Suppressor macrophage treated with lipopolysaccharide for 4 hours (primary cell): Measurements from ENCODE around the gene CCDC74B.
A peak's percentile ranks its signal among the peaks of the same experiment; 100 is the strongest.
"Not testable (repeated sequence)": the region's sequence is repeated elsewhere in the genome, so short reads cannot be mapped to it uniquely, and the experiment has no call there.

Experiments
- DNase-seq: peaks from one replicate; pipeline ENCODE4 v3.0.0-alpha.2; 2020

Gene CCDC74B

GRCh38 chr2:130145006-130145414 is at the start of gene CCDC74B:
Gene CCDC74B, minus strand, starts transcription at chr2:130145112. Its CDS starts 116 bp downstream, at chr2:130144996.
- peak; percentile 16 for DNase-seq

DNA sequence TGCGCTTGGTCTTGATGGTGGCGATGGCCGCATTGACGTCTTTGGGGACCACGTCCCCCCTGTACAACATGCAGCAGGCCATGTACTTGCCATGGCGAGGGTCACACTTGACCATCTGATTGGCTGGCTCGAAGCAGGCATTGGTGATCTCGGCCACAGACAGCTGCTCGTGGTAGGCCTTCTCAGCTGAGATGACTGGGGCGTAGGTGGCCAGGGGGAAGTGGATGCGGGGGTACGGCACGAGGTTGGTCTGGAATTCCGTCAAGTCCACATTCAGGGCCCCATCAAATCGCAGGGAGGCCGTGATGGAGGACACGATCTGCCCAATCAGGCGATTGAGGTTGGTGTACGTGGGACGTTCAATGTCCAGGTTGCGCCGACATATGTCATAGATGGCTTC is 48.9 kb upstream of the CCDC74B start:
- DNase-seq = not testable (repeated sequence)

GRCh38 chr2:130192451-130192850 is 47.5 kb upstream of the CCDC74B start:
- DNase-seq = not testable (repeated sequence)

GRCh38 chr2:130191319-130191718 is 46.4 kb upstream of the CCDC74B start:
- not testable (repeated sequence) for DNase-seq

DNA sequence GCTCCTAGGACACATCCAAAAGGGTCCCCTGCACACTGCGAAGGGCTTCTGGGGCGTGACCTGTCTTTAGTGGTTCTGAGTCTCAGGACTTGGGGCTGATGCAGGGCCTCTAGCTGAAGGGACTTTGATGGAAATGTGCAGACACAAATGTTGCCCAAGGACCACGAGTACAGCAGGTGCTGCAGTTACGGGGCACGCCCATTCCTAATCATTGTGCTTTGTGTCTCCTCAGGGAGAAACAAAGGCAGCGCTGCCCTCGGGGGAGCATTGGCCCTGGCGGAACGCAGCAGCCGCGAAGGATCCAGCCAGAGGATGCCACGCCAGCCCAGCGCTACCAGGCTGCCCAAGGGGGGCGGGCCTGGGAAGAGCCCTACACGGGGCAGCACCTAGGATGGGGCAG is 45.3 kb upstream of the CCDC74B start:
- DNase-seq = no peak

DNA sequence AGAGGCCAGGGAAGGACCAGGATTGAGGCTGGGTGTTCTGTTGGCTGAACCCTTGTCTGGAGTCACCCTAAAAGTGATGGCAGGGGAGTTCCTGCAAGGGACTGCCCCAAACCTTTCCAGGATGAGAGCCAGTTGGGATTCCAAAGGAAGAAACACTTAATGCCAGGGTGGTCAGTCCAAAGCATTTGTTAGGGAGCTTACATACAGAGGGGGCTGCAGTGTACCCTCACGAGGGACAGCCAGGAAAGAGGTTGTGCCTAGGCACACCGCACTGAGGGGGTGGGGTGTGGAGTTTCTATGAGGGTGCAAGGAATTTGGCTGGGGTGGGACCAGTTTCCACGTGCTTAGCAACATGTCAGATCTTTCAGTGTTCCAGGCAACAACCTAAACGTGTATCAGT is 44.0 kb upstream of the CCDC74B start:
- DNase-seq = not testable (repeated sequence)

- DNase-seq = not testable (repeated sequence)
Observed at GRCh38 chr2:130187859-130188792, 43.2 kb upstream of the CCDC74B start.

DNA sequence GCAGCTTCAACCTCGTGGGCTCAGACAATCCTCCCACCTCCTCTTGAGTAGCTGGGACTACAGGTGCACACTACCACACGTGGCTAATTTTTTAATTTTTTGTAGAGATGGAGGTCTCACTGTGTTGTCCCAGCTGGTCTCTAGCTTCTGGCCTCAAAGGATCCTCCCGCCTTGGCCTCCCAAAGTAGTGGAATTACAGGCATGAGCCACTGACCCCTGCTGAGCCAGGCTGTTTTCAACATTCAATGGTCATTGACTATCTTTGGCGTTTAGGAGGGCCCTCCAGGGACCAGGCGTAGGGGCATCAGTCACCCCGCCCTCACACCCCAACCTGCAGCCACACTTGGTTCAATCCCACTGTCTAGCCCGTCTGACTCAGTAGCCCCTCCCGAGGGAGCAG is 42.4 kb upstream of the CCDC74B start:
- no peak for DNase-seq

DNA sequence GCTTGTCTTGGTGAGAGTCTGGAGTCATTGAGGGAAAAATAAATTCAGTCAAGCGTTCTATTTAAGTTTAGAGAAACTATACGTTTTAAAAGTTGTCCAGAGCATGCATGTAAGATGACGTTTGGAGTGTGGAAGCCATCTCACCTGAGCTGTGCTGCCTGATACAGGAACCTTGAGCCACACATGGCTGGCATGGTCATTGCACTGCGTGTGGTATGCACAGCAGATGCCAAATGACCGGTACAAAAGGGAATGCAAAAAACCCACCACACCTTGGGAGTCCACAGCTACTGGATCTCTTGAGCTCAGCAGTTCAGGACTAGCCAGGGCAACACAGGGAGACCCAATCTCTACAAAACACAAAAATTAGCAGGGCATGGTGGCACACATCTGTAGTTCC is 41.5 kb upstream of the CCDC74B start:
- no peak for DNase-seq

DNA sequence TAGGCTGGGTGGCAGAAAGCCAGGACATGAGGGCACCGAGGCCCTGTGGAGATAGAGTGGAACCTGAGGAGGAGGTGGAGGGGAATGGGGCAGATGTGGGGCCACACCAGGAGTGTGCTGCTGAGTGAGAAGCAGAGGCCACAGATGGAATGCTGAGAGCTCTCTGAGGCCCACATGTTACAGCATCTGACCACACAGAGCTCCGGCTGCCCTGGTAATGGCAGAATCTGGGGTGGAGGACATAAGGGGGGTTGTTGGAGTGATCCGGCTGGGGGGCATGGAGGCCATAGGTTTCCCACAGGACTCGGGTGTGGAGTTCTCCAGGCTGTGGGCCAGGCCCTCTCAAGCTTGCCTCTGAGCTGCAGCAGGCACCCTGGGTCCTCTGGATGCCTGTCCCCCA is 41.0 kb upstream of the CCDC74B start:
- no peak for DNase-seq

DNA sequence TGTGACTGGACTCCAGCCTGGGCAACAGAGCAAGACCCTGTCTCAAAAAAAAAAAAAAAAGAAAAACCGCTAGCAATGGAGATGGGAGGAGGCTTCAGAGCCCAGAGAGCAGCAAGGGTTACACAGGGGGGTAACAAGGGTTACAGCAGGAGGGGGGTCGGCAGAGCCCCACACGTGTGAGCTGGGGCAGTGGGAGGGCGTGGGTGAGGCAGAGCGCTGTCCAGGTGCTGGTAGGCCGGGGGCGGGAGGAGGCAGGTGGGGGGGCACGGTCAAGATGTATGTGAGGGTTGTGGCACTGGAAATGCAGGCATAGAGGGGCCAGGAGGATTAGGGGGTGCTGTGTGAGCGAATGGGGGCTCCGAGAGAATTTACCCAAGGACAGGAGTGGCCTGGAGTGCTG is 40.5 kb upstream of the CCDC74B start:
- no peak for DNase-seq

- DNase-seq = no peak
Observed at GRCh38 chr2:130183512-130184373, 38.8 kb upstream of the CCDC74B start.

GRCh38 chr2:130182826-130183511 is 38.1 kb upstream of the CCDC74B start:
- DNase-seq = not testable (repeated sequence)

- peak; percentile 94 for DNase-seq
Observed at GRCh38 chr2:130181880-130182682, 37.2 kb upstream of the CCDC74B start, which contains the start of gene MZT2B. Gene MZT2B, plus strand, starts transcription at chr2:130182262. Its CDS starts 21 bp downstream, at chr2:130182283.

DNA sequence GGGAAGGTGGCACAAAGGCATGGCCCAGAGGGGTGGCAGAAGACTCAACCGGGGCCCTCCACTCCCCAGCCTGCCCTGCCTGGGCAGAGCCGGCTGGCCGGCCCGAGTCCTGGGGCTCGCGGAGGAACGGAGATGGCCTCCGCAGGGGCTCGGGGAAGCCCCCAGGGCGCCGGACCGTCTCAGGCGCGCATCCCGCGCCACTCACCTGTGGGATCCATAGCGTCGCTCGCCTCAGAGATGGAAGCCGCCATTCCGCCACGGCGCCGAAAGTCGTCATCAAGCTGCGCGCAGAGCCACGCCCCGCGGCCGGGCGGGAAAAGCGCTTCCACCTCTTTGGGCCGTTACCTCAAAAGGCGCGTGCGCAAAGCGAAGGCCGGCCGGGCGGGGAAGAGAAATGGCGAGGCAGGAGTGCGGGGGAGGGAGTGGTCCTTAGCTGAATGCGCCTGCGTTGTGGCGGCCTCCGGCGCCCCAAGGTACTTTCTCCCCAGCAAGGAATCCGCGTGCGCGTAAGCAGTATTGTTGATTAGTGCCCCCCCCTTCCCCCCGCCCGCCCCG is 36.5 kb upstream of the CCDC74B start, which contains the start of gene SMPD4:
Gene SMPD4, minus strand, starts transcription at position 278 of the 555 bp plus-strand sequence. CDS start 5,010 bp downstream, outside the sequence.
- DNase-seq = peak; percentile 98

- not testable (repeated sequence) for DNase-seq
Observed at GRCh38 chr2:130180404-130181324, 35.8 kb upstream of the CCDC74B start.

DNA sequence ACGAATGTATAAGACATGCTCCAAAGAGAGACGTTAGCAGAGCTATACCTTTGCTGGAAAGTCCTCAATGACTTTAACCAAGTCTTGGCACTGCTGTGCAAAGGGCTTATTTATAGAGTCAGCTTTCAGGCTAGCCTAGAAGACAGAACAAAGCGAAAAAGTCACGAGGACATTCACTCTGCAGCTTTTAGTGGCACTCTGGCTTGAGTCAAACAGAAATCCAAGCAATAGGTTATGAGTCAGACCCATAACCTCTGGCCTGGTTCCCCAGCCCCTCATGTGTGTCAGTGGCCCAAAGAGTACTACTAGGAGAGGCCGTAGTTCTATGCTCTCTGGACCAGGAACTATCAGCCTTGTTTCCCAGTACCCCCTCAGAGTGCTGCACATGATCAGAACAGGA is 30.0 kb upstream of the CCDC74B start:
- DNase-seq = not testable (repeated sequence)

GRCh38 chr2:130169896-130170295 is 25.0 kb upstream of the CCDC74B start:
- DNase-seq = no peak

DNA sequence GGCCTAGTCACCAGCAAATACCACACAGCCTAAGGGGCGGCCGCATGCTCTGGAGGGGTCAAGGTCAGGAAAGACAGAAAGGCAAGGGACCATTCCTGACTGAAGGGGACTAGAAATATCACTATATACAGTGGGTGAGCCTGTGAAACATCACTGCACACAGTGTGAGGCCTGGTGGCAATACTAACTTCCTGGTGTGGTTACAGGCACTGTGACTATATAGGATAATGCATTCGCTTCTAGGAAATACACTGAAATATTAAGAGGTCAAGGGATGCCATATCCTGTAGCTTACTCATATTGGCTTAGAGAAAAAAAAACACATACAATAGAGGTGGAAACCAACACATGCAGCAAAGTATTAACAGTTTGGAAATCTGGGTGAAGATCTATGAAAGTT is 24.3 kb upstream of the CCDC74B start:
- DNase-seq = not testable (repeated sequence)

DNA sequence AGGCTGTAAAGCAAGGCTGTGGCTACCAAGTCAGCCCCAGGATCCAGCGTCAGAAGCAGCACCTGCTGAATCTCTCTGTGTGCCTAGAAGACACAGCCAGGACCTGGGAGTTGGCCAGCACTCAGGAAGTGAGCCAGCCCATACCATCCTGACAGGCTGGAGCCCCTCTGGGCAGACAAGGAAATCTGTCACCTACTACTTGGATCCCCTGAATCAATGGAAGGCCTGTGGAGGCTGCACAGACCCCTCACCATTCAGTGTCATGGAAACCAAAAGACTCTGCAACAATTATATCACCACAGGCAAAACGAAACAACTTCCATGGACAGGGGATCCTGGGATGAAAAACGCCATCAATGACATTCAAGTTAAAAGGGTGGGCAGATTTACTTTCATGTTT is 21.7 kb upstream of the CCDC74B start:
- not testable (repeated sequence) for DNase-seq
